C1 segment of cervical spinal cord (tissue), 14 donors: ENCODE data around the gene FEV.

Experiments used
- DNase-seq, 14 donors: peaks; one replicate each; lab custom pipeline; 2025; lab: John Stamatoyannopoulos, UW

FEV gene

GRCh38 chr2:218979846-218980734, 4.9 kb downstream of the FEV start:
- peak in 11 of 14 donors; percentile 4 to 61 (median 40) for DNase-seq

GRCh38 chr2:218975060-218975777, 9.8 kb downstream of the FEV start:
- DNase-seq: no peak

GRCh38 chr2:218970894-218971293, 14.1 kb downstream of the FEV start:
- DNase-seq: no peak

GRCh38 chr2:218964041-218964771, 20.8 kb downstream of the FEV start:
- no peak for DNase-seq

GRCh38 chr2:218963601-218964000, 21.4 kb downstream of the FEV start:
- no peak for DNase-seq

- DNase-seq: peak in 9 of 14 donors; percentile 4 to 95 (median 31)
Observed at GRCh38 chr2:218962859-218963492, 22.0 kb downstream of the FEV start.

- DNase-seq: peak in 1 of 14 donors; percentile 6
Observed at GRCh38 chr2:218961651-218962570, 23.1 kb downstream of the FEV start.

- DNase-seq: no peak
Observed at GRCh38 chr2:218961229-218961628, 23.8 kb downstream of the FEV start.

GRCh38 chr2:218960309-218961165, 24.4 kb downstream of the FEV start:
- peak in 1 of 14 donors; percentile 37 for DNase-seq

- DNase-seq: no peak
Observed at GRCh38 chr2:218959761-218960308, 25.1 kb downstream of the FEV start.

GRCh38 chr2:218959141-218959731, 25.7 kb downstream of the FEV start, which contains the start of gene CDK5R2:
Gene CDK5R2 (plus strand): TSS chr2:218959666. CDS start chr2:218959821, 155 bp downstream.
- peak in 12 of 14 donors; percentile 19 to 93 (median 40) for DNase-seq

- DNase-seq: no peak
Observed at GRCh38 chr2:218958276-218958675, 26.7 kb downstream of the FEV start.

- DNase-seq: no peak
Observed at GRCh38 chr2:218957671-218958070, 27.3 kb downstream of the FEV start.

- DNase-seq: no peak
Observed at GRCh38 chr2:218956039-218956438, 28.9 kb downstream of the FEV start.

GRCh38 chr2:218954541-218955300, 30.3 kb downstream of the FEV start:
- DNase-seq: no peak

GRCh38 chr2:218953366-218953954, 31.5 kb downstream of the FEV start:
- DNase-seq: no peak

- no peak for DNase-seq
Observed at GRCh38 chr2:218952160-218952559, 32.8 kb downstream of the FEV start.
